ENCODE data around the gene FCSK.

FCSK gene

GRCh38 chr16:70453117-70453891 is 1.1 kb upstream of the FCSK start:
- H3K4me3 ChIP-seq (ENCODE audit: low read length), result peak overlapping the region; percentile 87
- no peak for TF ChIP-seq CTCF (conservative IDR thresholded peaks at IDR 0.05; ENCODE audit: low read depth, low read length)
- no peak for DNase-seq (ENCODE audit: low read depth)

- TF ChIP-seq CTCF (conservative IDR thresholded peaks at IDR 0.05; ENCODE audit: low read depth, low read length), result no peak
- no peak for DNase-seq (ENCODE audit: low read depth)
- peak overlapping the region; percentile 87 for H3K4me3 ChIP-seq (ENCODE audit: low read length)
Observed at GRCh38 chr16:70453892-70454221, 538 bp upstream of the FCSK start.

GRCh38 chr16:70455910-70456309 is 1.5 kb downstream of the FCSK start:
- TF ChIP-seq CTCF (conservative IDR thresholded peaks at IDR 0.05; ENCODE audit: low read depth, low read length), result no peak
- no peak for DNase-seq (ENCODE audit: low read depth)
- H3K4me3 ChIP-seq (ENCODE audit: low read length), result no peak overlapping the region

- H3K4me3 ChIP-seq (ENCODE audit: low read length), result no peak overlapping the region
- no peak for TF ChIP-seq CTCF (conservative IDR thresholded peaks at IDR 0.05; ENCODE audit: low read depth, low read length)
- no peak for DNase-seq (ENCODE audit: low read depth)
Observed at GRCh38 chr16:70457446-70458166, 3.2 kb downstream of the FCSK start.

- TF ChIP-seq CTCF (conservative IDR thresholded peaks at IDR 0.05; ENCODE audit: low read depth, low read length), result no peak
- no peak for DNase-seq (ENCODE audit: low read depth)
- no peak overlapping the region for H3K4me3 ChIP-seq (ENCODE audit: low read length)
Observed at GRCh38 chr16:70460737-70461261, 6.4 kb downstream of the FCSK start.

- DNase-seq (ENCODE audit: low read depth), result no peak
- TF ChIP-seq CTCF (conservative IDR thresholded peaks at IDR 0.05; ENCODE audit: low read depth, low read length), result no peak
- no peak overlapping the region for H3K4me3 ChIP-seq (ENCODE audit: low read length)
Observed at GRCh38 chr16:70463235-70463634, 8.8 kb downstream of the FCSK start.

Measured in retinal pigment epithelial cell (primary cell).